SU-DHL-6 (cell line): ENCODE results near the gene GABPB1.

Experiments
- EZH2phosphoT487 ChIP-seq: fragments of 200-600 bp; sonication (generic), shearing (Covaris generic); conservative IDR thresholded peaks from 2 replicates; pipeline ENCODE4 v1.6.1; 2018; ENCODE audit warnings: mild to moderate bottlenecking, antibody characterized with exemption, low read length, moderate library complexity, mixed read lengths
- TF ChIP-seq, protein P1 (sequence below): fragments of 200-600 bp; sonication (generic); IDR thresholded peaks from one replicate; pipeline ENCODE4 v1.5.1; 2017; ENCODE audit warnings: antibody characterized with exemption, mild to moderate bottlenecking, low read length, moderate library complexity; ENCODE audit not compliant: insufficient read depth, poor library complexity, severe bottlenecking

DNA sequence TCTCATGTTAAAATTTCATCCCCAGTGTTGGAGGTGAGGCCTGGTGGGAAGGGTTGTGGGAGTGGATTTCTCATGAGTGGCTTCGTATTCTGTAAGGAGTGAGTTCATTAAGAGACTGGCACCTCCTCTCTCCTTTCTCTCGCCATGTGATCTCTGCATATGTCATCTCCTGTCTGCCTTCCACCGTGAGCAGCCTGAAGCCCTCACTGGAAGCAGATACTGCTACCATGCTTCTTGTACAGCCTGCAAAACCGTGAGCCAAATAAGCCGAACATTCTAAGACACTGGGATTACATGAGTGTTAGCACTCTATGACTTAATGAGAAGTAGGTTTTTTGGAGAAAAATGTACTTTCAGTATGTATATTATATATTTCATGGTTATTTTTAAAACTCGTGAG, 6.8 kb upstream of the GABPB1 start:
- TF ChIP-seq, protein P1, sequence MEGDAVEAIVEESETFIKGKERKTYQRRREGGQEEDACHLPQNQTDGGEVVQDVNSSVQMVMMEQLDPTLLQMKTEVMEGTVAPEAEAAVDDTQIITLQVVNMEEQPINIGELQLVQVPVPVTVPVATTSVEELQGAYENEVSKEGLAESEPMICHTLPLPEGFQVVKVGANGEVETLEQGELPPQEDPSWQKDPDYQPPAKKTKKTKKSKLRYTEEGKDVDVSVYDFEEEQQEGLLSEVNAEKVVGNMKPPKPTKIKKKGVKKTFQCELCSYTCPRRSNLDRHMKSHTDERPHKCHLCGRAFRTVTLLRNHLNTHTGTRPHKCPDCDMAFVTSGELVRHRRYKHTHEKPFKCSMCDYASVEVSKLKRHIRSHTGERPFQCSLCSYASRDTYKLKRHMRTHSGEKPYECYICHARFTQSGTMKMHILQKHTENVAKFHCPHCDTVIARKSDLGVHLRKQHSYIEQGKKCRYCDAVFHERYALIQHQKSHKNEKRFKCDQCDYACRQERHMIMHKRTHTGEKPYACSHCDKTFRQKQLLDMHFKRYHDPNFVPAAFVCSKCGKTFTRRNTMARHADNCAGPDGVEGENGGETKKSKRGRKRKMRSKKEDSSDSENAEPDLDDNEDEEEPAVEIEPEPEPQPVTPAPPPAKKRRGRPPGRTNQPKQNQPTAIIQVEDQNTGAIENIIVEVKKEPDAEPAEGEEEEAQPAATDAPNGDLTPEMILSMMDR: no peak
- no peak for TF ChIP-seq EZH2phosphoT487
